CD4-positive, alpha-beta memory T cell (primary cell): ENCODE data around the gene SEC22B. TPM values are rescaled to one million over a fixed set of nuclear protein-coding genes. Genes with fewer than 3 reads are reported as not detected.
"Not testable (repeated sequence)": the region's sequence is repeated elsewhere in the genome, so short reads cannot be mapped to it uniquely, and the experiment has no call there.

Experiments used
- CTCF ChIA-PET: fragments of 350-600 bp; sonication (Branson Sonifier 250); formaldehyde crosslinking; loops from one replicate; lab custom pipeline; 2021; ENCODE audit warnings: inconsistent platforms; ENCODE audit not compliant: partially characterized antibody; lab: Charles Lee
- POLR2A ChIA-PET: fragments of 350-600 bp; sonication (Branson Sonifier 250); formaldehyde crosslinking; loops from one replicate; lab custom pipeline; 2021; ENCODE audit not compliant: partially characterized antibody; lab: Charles Lee
- DNase-seq, 5 donors: peaks; one replicate each; pipeline versions ENCODE4 v3.0.0 to v3.0.0-alpha.2; 2020 to 2022; ENCODE audit warnings: mixed read lengths in 1 of 5
- H3K27ac ChIP-seq: one replicate; pipeline ENCODE4 v1.7.0; 2013; ENCODE audit warnings: low read depth, low read length
- H3K27me3 ChIP-seq: 2 replicates; pipeline ENCODE4 v1.7.0; 2013; ENCODE audit warnings: mild to moderate bottlenecking, low read length, moderate library complexity; ENCODE audit not compliant: insufficient read depth
- H3K36me3 ChIP-seq: 2 replicates; pipeline ENCODE4 v1.7.0; 2013; ENCODE audit warnings: mild to moderate bottlenecking, low read length, moderate library complexity; ENCODE audit not compliant: insufficient read depth
- H3K4me1 ChIP-seq: 2 replicates; pipeline ENCODE4 v1.7.0; 2013; ENCODE audit warnings: mild to moderate bottlenecking, low read length, moderate library complexity; ENCODE audit not compliant: insufficient read depth
- H3K4me3 ChIP-seq, 2 donors: one replicate each; pipeline ENCODE4 v1.7.0; 2013; ENCODE audit warnings: low read length in 2 of 2, mild to moderate bottlenecking in 1 of 2
- H3K9me3 ChIP-seq, 2 donors: one replicate each; pipeline ENCODE4 v1.7.0; 2013; ENCODE audit warnings: low read length in 2 of 2, control low read depth in 1 of 2; ENCODE audit not compliant: control insufficient read depth in 1 of 2
- H3K27ac Mint-ChIP-seq, 7 donors: one replicate each; pipeline ENCODE4 v1.8.0; 2020 to 2021; ENCODE audit warnings: mixed read lengths in 7 of 7, mild to moderate bottlenecking in 6 of 7, inconsistent platforms in 3 of 7, moderate library complexity in 3 of 7
- H3K27me3 Mint-ChIP-seq, 2 donors: one replicate each; pipeline ENCODE4 v1.8.0; 2020 to 2021; ENCODE audit warnings: mixed read lengths in 2 of 2
- H3K36me3 Mint-ChIP-seq, 2 donors: one replicate each; pipeline ENCODE4 v1.8.0; 2020 to 2021; ENCODE audit warnings: mixed read lengths in 2 of 2, inconsistent platforms in 1 of 2, mild to moderate bottlenecking in 1 of 2
- H3K4me1 Mint-ChIP-seq, 4 donors: one replicate each; pipeline ENCODE4 v1.8.0; 2020 to 2021; ENCODE audit warnings: mixed read lengths in 4 of 4, mild to moderate bottlenecking in 1 of 4
- H3K4me3 Mint-ChIP-seq, 8 donors: one replicate each; pipeline ENCODE4 v1.8.0; 2020 to 2021; ENCODE audit warnings: mixed read lengths in 8 of 8, mild to moderate bottlenecking in 7 of 8, moderate library complexity in 6 of 8, inconsistent platforms in 3 of 8
- H3K9me3 Mint-ChIP-seq, 8 donors: one replicate each; pipeline ENCODE4 v1.8.0; 2020 to 2021; ENCODE audit warnings: mixed read lengths in 8 of 8, mild to moderate bottlenecking in 5 of 8, inconsistent platforms in 3 of 8, moderate library complexity in 1 of 8
- intact Hi-C: fragments of 100-400 bp; cut with micrococcal nuclease; formaldehyde crosslinking; loops from one replicate; pipeline ENCODE4 v1.15.1; 2023
- polyA plus RNA-seq, 2 donors: library from polyadenylated mRNA; unstranded; fragments of 300-500 nt; fragmentation: Illumina TruSeq; gene quantifications; one replicate each; pipeline ENCODE4 v1.2.3, GENCODE V29; 2021
- total RNA-seq, 2 experiments: library from RNA; stranded (reverse); gene quantifications; one replicate each; pipeline ENCODE4 v1.2.3, GENCODE V29; 2021

Gene SEC22B
- total and polyA plus RNA-seq, 4 experiments from 2014 or later, result 13.9 to 45.2 (median 31.1) TPM

DNA sequence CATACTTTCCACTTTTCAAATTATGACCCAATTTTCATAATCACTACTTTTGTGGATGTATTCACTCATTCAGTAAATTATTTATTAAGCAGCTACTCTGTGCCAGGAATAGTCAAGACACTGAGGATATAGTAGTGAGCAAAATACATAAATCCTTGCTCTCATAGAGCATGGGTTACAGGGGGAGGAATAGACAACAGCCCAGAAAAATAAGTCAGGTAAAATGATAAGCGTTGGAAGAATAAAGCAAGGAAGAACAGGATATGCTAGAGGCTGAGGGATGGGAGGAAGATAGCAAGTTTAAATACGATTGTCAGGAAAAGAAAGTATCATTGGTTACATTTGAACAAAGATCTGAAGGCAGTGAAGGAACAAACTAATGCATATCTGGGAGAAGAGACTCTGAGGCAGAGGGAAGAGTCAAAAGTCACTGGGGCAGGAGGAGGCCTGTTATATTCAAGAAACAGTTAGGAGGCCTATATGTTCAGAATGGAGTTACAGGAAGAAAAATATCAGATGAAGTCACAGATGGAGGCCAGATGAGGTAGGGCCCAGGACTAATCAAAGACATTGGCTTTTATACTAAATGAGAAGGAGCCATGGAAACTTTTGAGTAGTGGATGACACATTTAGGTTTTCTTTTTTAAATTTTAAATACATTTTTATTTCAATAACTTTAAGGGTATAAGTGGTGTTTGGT is 42.9 kb downstream of the SEC22B start:
- no peak overlapping the region for H3K4me3 Mint-ChIP-seq
- CTCF ChIA-PET, result no interaction called here
- intact Hi-C loops, result no loop called here

DNA sequence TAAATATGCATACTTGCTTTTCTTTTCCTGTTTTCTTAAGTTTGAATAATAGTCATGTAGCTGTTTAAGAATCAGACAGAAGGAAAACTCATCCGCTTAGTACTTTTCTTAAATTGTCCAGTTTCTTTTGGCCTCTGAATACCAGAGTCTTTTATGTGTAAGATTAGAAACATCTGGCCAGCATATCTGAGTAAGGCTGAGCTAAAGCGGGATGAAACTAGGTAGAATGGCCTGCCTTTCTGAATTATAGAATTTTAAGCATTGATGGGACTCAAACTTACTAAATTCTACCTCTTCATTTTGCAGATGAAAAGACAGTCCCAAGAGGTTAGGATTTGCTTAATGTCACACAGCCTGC is 43.9 kb downstream of the SEC22B start:
- CTCF ChIA-PET, H3K4me1 ChIP-seq, DNase-seq, H3K36me3 ChIP-seq, H3K4me3 Mint-ChIP-seq, H3K4me1 Mint-ChIP-seq, H3K4me3 ChIP-seq, H3K36me3 Mint-ChIP-seq, intact Hi-C loops, H3K9me3 ChIP-seq, H3K9me3 Mint-ChIP-seq, H3K27ac ChIP-seq, H3K27me3 Mint-ChIP-seq, POLR2A ChIA-PET, H3K27me3 ChIP-seq: not testable (repeated sequence)
- H3K27ac Mint-ChIP-seq, result peak overlapping the region in 1 of 7 donors; percentile 60

More for the DNA sequence above, 42.9 kb downstream of the SEC22B start:
- Mint-ChIP-seq H3K36me3 (no peaks in the 10 kb centered on the region), H3K4me1 (peaks cover 0 to 4% (median 2%) of the 10 kb centered on the region in 4 donors), H3K27ac (peak overlapping the region in 1 of 7 donors; percentile 0), H3K27me3 (no peaks in the 10 kb centered on the region), H3K9me3 (no peaks in the 10 kb centered on the region)
- H3K4me3 ChIP-seq, result no peak overlapping the region
- H3K4me1 ChIP-seq, result no peaks in the 10 kb centered on the region
- no peak for DNase-seq
- H3K27me3 ChIP-seq, result no peaks in the 10 kb centered on the region
- POLR2A ChIA-PET, result no interaction called here
- no peaks in the 10 kb centered on the region for H3K9me3 ChIP-seq
- H3K36me3 ChIP-seq, result no peaks in the 10 kb centered on the region
- no peak overlapping the region for H3K27ac ChIP-seq

DNA sequence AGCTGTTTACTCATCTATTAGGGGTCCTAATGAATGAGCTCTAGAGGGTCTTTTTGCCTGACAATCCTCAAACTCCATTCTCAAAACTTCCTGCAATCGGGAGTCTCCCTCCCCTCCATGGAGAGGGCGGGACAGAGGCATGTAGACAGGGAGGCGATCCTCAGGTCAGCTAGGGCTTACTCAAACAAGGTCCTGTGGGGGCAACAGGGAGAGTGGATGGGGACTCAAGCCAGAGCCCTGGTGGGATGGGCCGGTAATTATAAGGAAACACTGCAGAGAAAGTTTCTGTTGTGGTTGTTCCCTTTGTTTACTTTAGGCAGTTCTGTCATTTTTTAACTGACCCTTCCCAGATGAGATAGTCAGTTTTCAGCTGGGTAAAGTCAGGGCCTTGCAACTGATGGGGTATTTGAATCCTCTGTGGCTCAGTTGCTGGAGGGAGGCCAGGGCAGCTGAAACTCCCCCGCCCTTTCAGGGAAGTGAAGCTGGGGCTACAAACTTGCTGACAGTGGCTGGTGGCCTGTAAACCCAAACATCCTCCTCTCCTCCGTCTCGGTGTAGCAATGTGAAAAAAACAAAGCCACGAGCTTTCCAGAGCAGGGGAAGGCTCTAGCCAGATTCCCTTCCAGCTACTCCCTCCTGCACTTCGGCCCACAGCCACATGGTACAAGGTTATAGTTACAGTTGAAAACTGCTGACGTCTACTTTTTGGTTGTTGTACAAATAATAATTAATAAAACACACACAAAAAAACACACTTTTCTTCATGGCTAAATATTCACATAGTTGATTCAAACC is 44.5 kb downstream of the SEC22B start:
- H3K4me3 Mint-ChIP-seq, intact Hi-C loops, H3K27ac ChIP-seq, POLR2A ChIA-PET, H3K4me1 ChIP-seq, H3K36me3 Mint-ChIP-seq, H3K4me3 ChIP-seq, CTCF ChIA-PET, H3K9me3 ChIP-seq, H3K36me3 ChIP-seq, H3K4me1 Mint-ChIP-seq, H3K9me3 Mint-ChIP-seq, DNase-seq, H3K27me3 ChIP-seq, H3K27me3 Mint-ChIP-seq: not testable (repeated sequence)
- H3K27ac Mint-ChIP-seq, result peak overlapping the region in 1 of 7 donors; percentile 60

DNA sequence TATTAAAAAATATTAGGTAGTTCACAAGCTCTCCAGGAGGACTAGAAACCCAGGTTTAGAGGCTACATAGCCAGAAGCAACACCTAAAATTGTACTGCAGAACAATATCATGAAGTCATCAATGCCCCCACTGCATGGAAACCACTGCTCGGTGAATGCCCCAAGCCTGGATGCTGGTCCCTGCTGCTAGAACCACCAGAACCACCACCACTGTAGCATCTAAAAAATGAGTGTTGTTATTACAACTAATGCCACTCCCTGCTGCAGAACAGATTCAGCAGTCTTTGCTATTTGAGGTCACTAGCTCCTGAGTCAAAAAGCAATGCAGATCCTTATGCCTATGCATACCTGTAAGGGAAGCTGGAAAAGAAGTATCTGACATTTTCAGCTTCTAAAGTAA is 48.4 kb downstream of the SEC22B start:
- H3K4me3 ChIP-seq, H3K27me3 ChIP-seq, H3K4me3 Mint-ChIP-seq, H3K27ac ChIP-seq, H3K9me3 Mint-ChIP-seq, H3K36me3 ChIP-seq, H3K27ac Mint-ChIP-seq, H3K36me3 Mint-ChIP-seq, H3K27me3 Mint-ChIP-seq, DNase-seq, intact Hi-C loops, H3K9me3 ChIP-seq, POLR2A ChIA-PET, CTCF ChIA-PET: not testable (repeated sequence)
- H3K4me1 Mint-ChIP-seq, result peaks cover 7 to 17% (median 10%) of the 10 kb centered on the region in 4 donors
- peaks cover 11% of the 10 kb centered on the region for H3K4me1 ChIP-seq

DNA sequence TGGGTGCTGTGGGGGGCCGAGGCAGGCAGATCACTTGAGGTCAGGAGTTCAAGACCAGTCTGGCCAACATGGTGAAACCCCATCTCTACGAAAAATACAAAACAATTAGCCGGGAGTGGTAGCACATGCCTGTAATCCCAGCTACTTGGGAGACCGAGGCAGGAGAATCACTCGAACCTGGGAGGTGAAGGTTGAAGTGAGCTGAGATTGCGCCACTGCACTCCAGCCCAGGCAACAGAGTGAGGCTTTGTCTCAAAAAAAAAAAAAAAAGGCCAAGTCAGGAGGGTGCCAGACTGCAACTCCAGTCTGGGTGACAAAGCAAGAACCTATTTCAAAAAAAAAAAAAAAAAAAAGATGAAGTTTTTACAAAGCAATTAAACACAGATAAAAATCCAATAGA is 50.1 kb downstream of the SEC22B start:
- H3K9me3 ChIP-seq, intact Hi-C loops, H3K27ac Mint-ChIP-seq, H3K27me3 ChIP-seq, H3K4me3 ChIP-seq, H3K27ac ChIP-seq, DNase-seq, H3K36me3 ChIP-seq, H3K4me3 Mint-ChIP-seq, POLR2A ChIA-PET, H3K36me3 Mint-ChIP-seq, H3K27me3 Mint-ChIP-seq, H3K9me3 Mint-ChIP-seq, CTCF ChIA-PET: not testable (repeated sequence)
- H3K4me1 Mint-ChIP-seq, result peaks cover 8 to 21% (median 10%) of the 10 kb centered on the region in 4 donors
- H3K4me1 ChIP-seq, result peaks cover 11% of the 10 kb centered on the region

DNA sequence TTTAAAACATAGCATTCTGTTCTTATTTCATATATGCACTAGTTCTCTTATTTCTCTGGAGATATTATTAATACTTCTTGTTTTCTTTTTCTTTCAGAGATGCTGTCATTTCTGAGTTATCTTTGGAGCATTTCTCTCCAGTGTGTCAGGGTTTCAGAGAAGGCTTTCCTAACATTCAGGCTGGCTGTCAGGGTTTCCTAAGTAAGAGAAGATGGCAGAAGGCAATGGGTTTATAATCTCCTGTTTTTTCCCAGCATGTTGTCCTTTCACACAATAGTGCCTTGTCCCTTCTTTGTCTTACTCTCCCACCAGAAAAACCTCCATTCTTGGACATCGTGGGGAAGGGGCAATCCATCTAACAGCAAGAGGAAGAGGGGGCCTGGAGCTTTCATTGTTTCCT is 51.7 kb downstream of the SEC22B start:
- intact Hi-C loops, DNase-seq, H3K9me3 Mint-ChIP-seq, H3K36me3 ChIP-seq, H3K27me3 Mint-ChIP-seq, POLR2A ChIA-PET, H3K4me3 ChIP-seq, H3K4me3 Mint-ChIP-seq, H3K27me3 ChIP-seq, H3K36me3 Mint-ChIP-seq, H3K9me3 ChIP-seq, CTCF ChIA-PET, H3K27ac ChIP-seq, H3K27ac Mint-ChIP-seq: not testable (repeated sequence)
- H3K4me1 Mint-ChIP-seq, result peaks cover 8 to 21% (median 10%) of the 10 kb centered on the region in 4 donors
- H3K4me1 ChIP-seq, result peaks cover 11% of the 10 kb centered on the region

DNA sequence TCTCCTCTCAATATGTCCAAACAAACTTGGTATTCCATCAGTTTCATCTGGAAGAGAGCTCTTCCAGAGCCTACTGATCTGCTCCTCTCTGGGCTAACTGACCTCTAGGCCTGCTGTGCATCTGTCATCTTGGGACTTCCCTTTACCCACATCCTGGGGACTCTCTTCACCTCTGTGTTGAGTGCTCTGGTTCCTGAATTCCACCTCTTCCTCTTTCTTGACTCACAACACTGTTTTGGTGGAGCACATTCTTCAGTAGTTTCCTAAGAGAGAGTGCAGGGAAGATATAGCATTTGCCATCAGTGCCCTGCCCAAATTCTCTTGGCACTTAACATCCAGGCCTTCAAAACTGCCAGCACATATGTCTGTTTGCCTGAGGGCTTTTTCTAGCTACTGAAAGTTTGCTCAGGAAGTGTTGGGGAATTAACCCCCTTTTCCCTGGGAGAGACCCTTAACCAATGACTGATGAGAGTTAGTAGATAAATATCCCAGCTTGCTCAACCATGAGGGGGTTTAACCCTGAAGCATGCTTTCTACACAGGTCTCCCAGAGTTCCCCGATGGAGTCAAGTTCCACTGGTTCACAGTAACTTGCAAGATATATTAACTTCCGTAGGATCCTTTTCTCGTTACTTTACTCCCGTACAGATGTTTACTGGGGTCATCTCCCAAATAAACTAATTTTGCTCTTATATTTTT is 52.4 kb downstream of the SEC22B start:
- H3K27ac Mint-ChIP-seq, H3K27me3 Mint-ChIP-seq, H3K36me3 ChIP-seq, intact Hi-C loops, H3K9me3 Mint-ChIP-seq, CTCF ChIA-PET, DNase-seq, H3K27me3 ChIP-seq, H3K27ac ChIP-seq, H3K36me3 Mint-ChIP-seq, H3K9me3 ChIP-seq, H3K4me3 ChIP-seq, POLR2A ChIA-PET: not testable (repeated sequence)
- H3K4me1 Mint-ChIP-seq, result peaks cover 8 to 21% (median 10%) of the 10 kb centered on the region in 4 donors
- peaks cover 11% of the 10 kb centered on the region for H3K4me1 ChIP-seq
- peak overlapping the region in 1 of 8 donors; percentile 27 for H3K4me3 Mint-ChIP-seq
